ENCODE data around the gene VTCN1. TPM values are rescaled to one million over a fixed set of nuclear protein-coding genes. Genes with fewer than 3 reads are reported as not detected.

Gene VTCN1
- total RNA-seq, 2 experiments from 2014 or later: not detected

DNA sequence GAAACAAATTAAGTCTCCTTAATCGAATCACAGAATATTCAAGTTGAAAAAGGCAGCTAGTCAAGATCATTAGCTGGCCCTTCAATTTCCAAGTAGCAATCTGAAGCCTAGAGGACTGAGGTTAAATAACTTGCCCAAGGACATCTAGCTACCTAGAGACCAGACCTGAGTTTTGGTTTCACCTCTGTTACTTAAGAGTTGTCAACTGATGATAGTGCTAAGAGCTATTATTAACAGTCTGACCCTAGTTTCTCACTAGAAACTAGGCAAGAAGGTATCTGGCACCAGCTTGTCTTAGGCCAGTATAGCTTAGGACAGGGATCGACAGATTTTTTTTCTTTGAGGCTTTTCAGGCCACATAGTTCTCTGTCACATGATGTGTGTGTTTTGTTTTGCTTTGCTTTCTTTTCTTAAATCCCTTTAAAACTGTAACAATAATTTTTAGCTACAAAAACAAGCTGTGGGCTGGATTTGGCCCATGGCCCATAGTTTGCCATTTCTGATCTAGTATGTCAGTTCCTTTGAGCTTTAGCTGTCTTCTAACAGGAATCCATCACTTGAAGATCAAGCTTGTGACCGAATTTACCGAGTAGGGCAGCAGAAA lies 112.3 kb downstream of the VTCN1 start:
- intact Hi-C loops (cut with micrococcal nuclease): no loop called here
- POLR2A ChIA-PET: no interaction called here
- CTCF ChIA-PET: interaction anchor here (1.2 to 2.0 kb wide), 3 partner anchors 21 to 31 kb away, joined by 3 to 8 read pairs (median 4); no protein-coding TSS in a partner anchor
- no peaks in the 10 kb centered on the region for H3K27me3 Mint-ChIP-seq
- H3K4me3 Mint-ChIP-seq: no peak overlapping the region
- no peak overlapping the region for H3K27ac Mint-ChIP-seq
- no peak for DNase-seq
- peaks cover 75% of the 10 kb centered on the region for H3K36me3 Mint-ChIP-seq
- H3K9me3 Mint-ChIP-seq: no peaks in the 10 kb centered on the region
- peaks cover 5% of the 10 kb centered on the region for H3K4me1 Mint-ChIP-seq (ENCODE audit: low read depth)

DNA sequence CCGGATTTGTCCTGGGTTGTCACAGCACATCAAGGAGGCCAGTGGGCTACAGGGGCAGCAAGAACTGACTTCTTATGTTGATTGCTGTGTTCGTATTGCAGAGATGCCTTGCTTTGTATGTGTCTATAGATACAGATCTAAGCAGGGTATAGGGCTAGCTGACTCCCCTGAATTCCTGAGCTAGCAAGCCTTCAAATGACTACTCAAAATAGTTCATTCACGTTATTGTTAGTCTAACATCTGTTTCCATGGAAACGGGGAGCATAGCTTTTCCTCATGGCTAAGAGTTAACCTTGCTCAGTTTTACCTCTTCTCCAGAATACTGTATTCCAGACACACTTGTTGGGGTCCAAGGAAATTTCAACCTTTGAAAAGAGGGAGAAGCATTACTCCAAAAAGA lies 113.3 kb downstream of the VTCN1 start:
- Mint-ChIP-seq H3K36me3 (peaks cover 74% of the 10 kb centered on the region), H3K27ac (no peak overlapping the region), H3K9me3 (no peaks in the 10 kb centered on the region), H3K27me3 (no peaks in the 10 kb centered on the region), H3K4me1 (ENCODE audit: low read depth) (peaks cover 14% of the 10 kb centered on the region), H3K4me3 (no peak overlapping the region)
- DNase-seq: no peak
- POLR2A ChIA-PET: no interaction called here
- intact Hi-C loops (cut with micrococcal nuclease): no loop called here
- CTCF ChIA-PET: interaction anchor here (1.3 to 2.0 kb wide), 2 partner anchors 20 to 32 kb away, joined by 4 read pairs; no protein-coding TSS in a partner anchor

DNA sequence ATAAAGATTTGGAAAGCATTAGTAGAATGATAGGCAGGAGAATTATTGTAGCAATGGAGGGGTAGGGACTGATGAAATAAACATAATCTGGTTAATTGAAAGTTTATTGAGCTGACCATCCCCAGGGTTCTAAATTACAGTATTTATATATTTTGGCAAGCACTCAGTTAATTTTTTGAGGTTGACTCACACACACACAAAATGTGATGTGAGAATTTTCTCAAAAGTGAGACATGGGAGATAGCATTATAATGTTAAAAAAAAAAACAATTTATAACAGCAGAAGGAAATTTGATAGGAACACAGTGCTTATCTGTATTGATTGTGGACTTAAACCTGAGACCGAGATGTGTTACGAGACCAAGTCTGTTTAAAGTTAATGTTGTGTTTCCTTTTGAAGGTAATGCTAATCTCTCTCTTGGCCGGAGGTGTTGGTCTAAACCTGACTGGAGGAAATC lies 113.7 kb downstream of the VTCN1 start:
- no peak for DNase-seq
- POLR2A ChIA-PET: no interaction called here
- no peaks in the 10 kb centered on the region for H3K9me3 Mint-ChIP-seq
- H3K27ac Mint-ChIP-seq: no peak overlapping the region
- peaks cover 74% of the 10 kb centered on the region for H3K36me3 Mint-ChIP-seq
- CTCF ChIA-PET: interaction anchor here (0.6 to 2.0 kb wide), 4 partner anchors 20 to 283 kb away, joined by 3 to 4 read pairs (median 4); no protein-coding TSS in a partner anchor
- peaks cover 16% of the 10 kb centered on the region for H3K4me1 Mint-ChIP-seq (ENCODE audit: low read depth)
- H3K27me3 Mint-ChIP-seq: no peaks in the 10 kb centered on the region
- intact Hi-C loops (cut with micrococcal nuclease): no loop called here
- H3K4me3 Mint-ChIP-seq: no peak overlapping the region

DNA sequence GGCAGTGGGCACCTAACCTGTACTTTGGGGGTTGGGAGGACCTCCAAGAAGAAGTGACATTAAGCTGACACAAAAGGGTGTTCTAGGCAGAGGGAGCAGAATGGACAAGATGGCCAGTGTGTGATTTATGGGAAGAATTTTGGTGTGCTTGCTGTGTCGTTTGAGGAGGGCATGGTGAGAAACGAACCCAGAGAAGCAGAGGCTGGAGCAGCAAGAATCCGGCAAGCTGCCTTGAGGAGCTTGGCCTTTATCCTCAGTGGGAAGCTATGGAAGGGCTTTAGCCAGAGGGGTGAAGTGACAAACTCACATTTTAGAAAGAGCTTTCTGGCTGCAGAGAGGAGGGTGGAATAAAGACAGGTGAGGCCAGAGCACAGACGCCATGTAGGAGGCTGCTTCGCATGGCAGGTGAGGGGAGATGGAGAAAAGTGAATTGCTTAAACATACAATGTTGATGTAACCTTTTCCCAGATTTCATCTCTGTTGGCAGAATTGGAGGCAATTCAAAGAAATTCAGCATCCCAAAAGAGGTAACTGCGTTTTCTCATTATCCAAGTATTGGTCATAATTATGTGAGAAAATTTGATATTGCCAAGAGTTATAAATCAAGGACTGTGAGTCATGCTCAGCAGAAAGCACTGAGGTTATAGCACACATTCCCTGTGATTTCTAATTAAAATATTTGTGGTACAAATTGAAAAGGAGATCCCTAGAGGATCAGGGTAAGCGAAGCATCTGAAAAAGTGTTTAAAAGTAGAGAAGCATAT lies 115.7 kb downstream of the VTCN1 start:
- H3K27ac Mint-ChIP-seq: no peak overlapping the region
- POLR2A ChIA-PET: no interaction called here
- peaks cover 16% of the 10 kb centered on the region for H3K4me1 Mint-ChIP-seq (ENCODE audit: low read depth)
- peaks cover 79% of the 10 kb centered on the region for H3K36me3 Mint-ChIP-seq
- CTCF ChIA-PET: interaction anchor here (0.9 to 5.0 kb wide), 11 partner anchors 9 to 34 kb away, joined by 3 to 43 read pairs (median 5); no protein-coding TSS in a partner anchor
- H3K9me3 Mint-ChIP-seq: no peaks in the 10 kb centered on the region
- DNase-seq: no peak
- no peaks in the 10 kb centered on the region for H3K27me3 Mint-ChIP-seq
- intact Hi-C loops (cut with micrococcal nuclease): loop anchor here (1.0 kb wide), 1 partner anchor 18 kb away; no protein-coding TSS in a partner anchor
- no peak overlapping the region for H3K4me3 Mint-ChIP-seq

DNA sequence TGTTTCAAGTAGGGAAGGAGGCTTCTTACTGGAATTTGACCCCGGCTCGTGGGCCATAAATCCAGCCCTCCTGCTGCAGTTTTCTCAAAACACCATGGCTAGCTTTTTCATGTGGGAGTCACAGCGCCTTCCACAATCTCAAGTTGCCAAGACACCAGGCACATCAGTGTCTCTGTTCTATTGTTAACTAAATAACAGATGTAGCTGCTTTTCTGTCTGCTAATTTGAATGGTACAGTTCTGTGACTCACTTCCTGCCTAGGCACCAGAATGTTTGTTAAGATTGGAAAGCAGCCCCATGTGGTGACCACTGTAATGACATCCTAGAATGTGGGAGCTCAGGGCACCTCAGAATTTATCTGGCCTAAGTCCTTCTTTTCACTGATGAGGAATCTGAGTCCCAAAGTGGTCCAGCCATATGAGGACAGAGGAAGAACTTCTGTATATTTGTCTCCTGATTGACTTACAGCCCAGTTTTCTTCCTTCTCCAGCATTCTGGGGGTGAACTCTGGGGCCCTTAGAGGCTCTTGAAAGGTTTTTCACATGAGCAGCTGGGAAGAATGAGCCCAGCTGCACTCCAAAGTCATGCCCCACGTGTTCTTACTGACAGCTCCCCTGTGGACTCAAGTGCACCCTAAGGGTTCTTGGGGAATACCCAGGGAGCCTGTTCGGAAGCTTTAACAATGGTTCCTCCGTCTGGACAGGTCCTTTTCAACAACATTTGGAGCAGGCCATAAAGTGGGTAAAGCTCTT lies 116.7 kb downstream of the VTCN1 start:
- Mint-ChIP-seq H3K9me3 (no peaks in the 10 kb centered on the region), H3K4me3 (no peak overlapping the region), H3K4me1 (ENCODE audit: low read depth) (peaks cover 16% of the 10 kb centered on the region), H3K27me3 (no peaks in the 10 kb centered on the region), H3K36me3 (peaks cover 74% of the 10 kb centered on the region), H3K27ac (no peak overlapping the region)
- DNase-seq: peak; percentile 57
- intact Hi-C loops (cut with micrococcal nuclease): loop anchor here (1.0 kb wide), 1 partner anchor 17 kb away; no protein-coding TSS in a partner anchor
- ChIA-PET POLR2A (interaction anchor here (1.7 kb wide), 1 partner anchor 17 kb away, joined by 6 read pairs; no protein-coding TSS in a partner anchor), CTCF (interaction anchor here (0.7 to 5.0 kb wide), 18 partner anchors 8 to 664 kb away, joined by 3 to 43 read pairs (median 4); partner anchors contain the start of gene TTF2)

Small RNAs within 50 kb of the gene (microRNA-seq; reads per million reads assigned to microRNA genes)
- gene MIR942 (ENCODE audit: borderline microRNAs expressed, borderline number of aligned reads, borderline replicate concordance): 133 reads per million, percentile 69 among the genes with 10 or more reads in this experiment

Other genes with a start within 250 kb of the VTCN1 start
- gene CD101, start 209.2 kb downstream of the VTCN1 start, total RNA-seq: under 1 TPM; 0.14 to 0.19 TPM
- gene TTF2, start 150.6 kb downstream of the VTCN1 start, total RNA-seq: 100 to 1,000 TPM; 102 to 104 TPM
- under 1 TPM; 0.53 to 0.69 TPM for gene TRIM45, start 89.2 kb downstream of the VTCN1 start, total RNA-seq
- 10 to 100 TPM; 18.3 to 22.5 TPM for gene MAN1A2, start 156.5 kb upstream of the VTCN1 start, total RNA-seq

Data from activated CD4-positive, alpha-beta memory T cell treated with anti-CD3 and anti-CD28 coated beads for 36 hours (primary cell).